T-helper 9 cell (primary cell): ENCODE measurements around the gene HSPA1A.
"Not testable (repeated sequence)": the region's sequence is repeated elsewhere in the genome, so short reads cannot be mapped to it uniquely, and the experiment has no call there.

Experiments
- DNase-seq: peaks from one replicate; pipeline ENCODE4 v3.0.0-alpha.2; 2020

The HSPA1A gene

DNA sequence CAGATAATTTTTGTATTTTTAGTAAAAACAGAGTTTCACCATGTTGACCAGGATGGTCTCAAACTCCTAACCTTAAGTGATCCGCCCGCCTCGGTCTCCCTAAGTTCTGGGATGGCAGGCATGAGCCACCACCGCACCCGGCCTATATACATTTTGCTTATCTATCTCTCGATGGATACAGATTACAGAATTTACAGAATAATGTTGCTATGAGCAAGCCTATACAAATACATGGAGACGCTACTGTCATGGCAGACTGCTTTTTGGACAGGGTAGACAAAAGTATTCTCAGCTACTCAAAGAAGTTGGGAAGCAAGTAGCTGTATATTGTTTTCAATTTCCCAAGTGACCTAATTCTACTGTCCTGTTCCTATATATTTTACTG, 1.9 kb upstream of the HSPA1A start:
- no peak for DNase-seq

DNA sequence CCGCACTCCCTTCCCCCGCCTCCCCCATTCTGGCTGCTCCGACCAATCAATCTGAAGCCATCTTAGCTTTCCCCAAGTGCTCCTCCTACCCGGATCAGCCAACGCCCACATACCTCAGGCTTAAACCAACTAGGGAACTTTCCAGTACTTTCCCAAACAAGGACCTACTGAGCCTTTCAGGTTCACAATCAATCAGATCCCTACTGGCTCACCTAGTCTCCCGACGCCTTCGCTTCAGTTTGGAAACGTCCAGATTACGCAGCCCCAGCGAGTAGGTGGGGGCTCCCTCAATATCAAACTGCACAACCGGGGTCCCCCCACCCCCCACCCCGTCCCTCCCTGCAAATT, 692 bp upstream of the HSPA1A start:
- DNase-seq = peak; percentile 62

DNA sequence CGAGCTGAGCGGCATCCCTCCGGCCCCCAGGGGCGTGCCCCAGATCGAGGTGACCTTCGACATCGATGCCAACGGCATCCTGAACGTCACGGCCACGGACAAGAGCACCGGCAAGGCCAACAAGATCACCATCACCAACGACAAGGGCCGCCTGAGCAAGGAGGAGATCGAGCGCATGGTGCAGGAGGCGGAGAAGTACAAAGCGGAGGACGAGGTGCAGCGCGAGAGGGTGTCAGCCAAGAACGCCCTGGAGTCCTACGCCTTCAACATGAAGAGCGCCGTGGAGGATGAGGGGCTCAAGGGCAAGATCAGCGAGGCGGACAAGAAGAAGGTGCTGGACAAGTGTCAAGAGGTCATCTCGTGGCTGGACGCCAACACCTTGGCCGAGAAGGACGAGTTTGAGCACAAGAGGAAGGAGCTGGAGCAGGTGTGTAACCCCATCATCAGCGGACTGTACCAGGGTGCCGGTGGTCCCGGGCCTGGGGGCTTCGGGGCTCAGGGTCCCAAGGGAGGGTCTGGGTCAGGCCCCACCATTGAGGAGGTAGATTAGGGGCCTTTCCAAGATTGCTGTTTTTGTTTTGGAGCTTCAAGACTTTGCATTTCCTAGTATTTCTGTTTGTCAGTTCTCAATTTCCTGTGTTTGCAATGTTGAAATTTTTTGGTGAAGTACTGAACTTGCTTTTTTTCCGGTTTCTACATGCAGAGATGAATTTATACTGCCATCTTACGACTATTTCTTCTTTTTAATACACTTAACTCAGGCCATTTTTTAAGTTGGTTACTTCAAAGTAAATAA, 2.0 kb downstream of the HSPA1A start:
- not testable (repeated sequence) for DNase-seq

DNA sequence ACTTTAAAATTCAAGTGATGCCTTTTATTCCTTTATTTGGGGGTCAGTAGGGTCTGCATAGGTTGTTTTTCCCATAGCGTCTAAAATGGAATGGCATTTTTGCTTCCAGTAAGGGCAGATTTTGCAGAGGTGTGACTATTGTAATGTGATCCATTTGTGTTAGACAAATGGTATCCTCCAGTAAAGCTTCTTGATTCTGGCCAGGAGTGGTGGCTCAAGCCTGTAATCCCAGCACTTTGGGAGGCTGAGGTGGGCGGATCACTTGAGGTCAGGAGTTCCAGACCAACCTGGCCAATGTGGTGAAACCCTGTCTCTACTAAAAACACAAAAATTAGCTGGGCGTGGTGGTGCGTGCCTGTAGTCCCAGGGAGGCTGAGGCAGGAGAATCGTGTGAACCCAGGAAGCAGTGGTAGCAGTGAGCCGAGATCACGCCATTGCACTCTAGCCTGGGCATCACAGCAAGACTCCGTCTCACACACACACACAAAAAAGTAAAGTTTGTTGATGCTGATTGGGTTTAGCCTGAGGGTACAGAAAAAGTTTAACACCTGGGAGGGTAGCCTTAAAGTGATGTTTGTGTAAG, 2.7 kb downstream of the HSPA1A start:
- not testable (repeated sequence) for DNase-seq

DNA sequence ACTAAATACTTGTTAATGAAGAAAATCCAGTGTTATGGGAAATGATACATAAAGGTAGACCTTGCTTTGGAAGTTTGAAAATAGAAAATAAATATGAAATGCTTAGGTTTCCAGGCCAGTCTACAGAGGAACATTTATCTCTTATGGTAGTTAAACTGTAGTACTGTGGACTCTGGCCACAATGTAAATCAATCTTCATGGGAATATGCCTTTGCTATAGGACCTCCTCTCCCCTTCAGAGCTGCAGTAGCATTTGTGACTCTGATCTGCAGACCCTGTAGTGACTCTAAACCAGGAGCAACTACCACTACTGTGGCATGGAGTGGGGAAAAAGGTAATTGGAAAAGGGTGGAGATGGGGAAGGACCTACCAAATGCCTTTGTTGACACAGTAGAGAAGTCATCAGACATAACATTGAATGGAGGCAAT, 4.5 kb downstream of the HSPA1A start:
- no peak for DNase-seq

DNA sequence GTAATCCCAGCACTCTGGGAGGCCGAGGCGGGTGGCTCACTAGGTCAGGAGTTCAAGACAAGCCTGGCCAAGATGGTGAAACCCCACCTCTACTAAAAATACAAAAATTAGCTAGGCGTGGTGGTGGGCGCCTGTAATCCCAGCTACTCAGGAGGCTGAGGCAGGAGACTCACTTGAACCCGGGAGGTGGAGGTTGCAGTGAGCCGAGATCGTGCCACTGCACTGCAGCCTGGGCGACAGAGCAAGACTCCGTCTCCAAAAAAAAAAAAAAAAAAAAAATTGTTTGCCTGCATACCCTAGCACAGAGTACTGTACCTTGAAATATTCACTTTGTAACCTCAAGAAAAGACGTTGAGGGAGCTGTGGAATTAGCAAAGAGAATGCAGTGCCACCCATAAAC, 5.1 kb downstream of the HSPA1A start:
- DNase-seq = not testable (repeated sequence)

DNA sequence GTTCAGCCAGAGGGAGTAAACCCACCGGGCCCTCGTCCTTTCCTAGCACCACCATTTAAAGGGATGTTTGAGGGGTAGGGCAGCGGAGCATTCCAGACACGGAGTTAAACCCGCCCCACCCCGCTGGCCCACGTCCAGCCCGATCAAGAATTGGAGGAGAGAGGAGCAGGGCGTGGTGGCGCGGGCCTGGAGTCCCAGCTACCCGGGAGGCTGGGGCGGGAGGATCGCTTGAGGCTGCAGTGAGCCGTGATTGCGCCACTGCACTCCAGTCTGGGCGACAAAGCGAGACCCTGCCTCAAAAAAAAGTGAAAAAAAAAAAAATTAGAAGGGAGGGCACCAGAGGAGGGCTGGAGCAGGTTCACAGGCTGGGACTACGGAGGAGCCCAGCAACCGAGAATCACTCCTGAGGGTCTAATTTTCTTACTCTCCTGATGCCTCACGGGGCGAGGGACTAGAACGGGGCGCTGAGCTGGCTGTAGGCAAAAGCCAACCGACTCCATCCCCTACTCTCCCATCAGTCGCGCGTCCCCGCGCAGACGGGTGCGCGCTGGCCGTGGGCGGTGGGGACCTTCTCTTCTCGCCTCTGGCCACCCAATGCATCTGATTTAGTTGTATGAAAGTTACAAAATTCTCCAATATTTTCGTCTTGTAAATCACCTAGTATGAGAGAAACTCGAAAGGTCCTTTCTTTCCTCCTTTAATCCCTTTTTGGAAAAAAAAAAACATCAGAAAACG, 6.1 kb downstream of the HSPA1A start:
- DNase-seq = no peak

DNA sequence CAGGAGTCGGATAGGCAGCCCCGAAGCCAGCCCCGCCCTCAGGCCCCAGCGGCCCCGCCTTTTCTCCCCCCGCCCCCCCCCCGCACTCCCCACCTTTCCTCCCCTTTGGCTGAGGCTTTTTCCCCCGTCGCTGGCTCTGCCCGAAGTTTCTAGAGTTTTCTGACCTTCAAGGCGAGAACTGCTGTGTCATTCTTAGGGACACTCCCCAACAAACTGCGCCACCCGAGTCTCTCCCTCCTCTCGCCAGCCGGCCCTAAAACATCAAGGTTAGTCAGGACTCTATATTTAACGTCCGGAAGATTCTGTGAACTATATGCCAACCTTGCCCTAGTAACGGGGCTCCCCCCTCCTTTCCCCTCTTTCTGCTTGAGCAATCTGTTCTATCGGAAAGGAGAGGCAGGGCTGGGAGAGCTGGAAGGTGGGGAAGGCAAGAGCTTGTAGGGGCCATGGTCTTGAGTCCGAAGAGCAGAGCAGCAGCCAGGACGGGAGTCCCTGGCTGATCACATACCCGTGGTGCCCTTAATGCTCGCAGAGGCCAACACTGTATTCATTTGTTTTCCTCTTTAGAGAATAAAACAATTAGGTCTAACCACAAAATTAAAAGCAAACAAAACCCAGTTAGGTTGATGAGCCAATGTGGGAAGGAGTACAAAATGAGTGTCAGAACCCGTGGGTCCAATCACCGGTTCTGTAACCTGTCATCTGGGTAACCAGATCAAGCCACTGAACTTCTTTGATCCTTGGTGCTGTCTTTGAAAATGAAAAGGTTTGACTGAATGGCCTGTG, 6.9 kb downstream of the HSPA1A start:
- peak; percentile 45 for DNase-seq

DNA sequence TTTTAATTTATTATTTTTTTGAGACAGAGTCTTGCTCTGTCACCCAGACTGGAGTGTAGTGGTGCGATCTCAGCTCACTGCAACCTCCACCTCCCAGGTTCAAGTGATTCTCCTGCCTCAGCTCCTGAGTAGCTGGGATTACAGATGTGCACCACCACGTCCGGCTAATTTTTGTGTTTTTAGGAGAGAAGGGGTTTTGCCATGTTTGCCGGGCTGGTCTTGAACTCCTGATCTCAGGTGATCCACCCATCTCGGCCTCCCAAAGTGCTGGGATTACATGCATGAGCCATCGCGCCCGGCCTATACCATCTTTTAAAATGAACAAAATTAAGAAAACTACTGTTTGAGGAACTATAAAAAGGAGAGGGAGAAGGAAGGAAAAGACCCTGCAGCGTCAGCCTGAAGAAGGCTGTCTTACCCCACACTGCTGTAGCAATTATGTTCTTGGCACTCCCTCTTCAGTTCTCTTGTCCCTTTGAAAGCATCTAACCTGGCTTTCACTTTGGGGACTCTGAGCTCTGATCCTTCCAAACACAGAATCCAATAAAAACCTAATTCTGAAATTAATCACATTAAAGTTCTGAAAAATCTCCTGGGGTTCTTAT, 8.4 kb downstream of the HSPA1A start:
- not testable (repeated sequence) for DNase-seq

DNA sequence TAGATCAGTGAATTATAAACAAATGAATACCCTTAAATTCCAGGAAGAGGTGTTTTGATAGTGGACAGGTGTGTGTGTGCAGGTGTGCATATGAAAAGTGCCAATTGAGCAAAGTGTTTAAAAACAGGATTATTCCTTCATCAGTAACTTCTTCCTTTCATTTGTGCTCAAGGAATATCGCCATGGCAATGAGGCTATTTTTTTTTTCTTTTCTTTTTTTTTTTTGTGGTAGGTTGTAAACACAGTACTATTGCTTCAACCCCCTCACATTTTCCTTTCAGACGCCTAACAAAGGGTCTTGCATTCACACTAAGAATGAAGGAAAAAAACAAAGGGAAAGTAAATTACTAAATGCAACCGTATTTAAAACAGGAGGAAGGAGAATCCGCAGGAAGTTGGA, 10.2 kb downstream of the HSPA1A start:
- DNase-seq = no peak

DNA sequence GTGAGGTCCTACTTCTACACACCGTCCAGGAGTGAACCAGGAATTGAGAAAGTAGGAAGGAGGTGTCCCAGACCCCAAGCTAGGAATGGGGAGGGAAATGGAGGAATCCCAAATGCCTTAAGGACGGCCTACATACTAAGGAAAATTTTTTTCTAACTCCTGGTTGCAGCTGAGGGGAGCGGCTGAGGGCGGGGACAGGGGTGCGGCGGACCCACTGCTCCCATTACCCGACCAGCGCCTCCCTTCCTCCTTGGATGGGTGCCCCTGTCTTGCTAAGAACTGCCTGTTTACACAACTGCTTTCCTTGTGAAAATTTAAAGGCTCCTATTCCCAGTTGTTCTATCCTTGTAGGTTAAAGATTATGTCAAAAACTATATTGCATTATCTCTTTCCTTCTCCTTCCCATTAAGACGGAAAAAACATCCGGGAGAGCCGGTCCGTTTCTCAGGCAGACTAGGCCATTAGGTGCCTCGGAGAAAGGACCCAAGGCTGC, 11.5 kb downstream of the HSPA1A start:
- DNase-seq = no peak

DNA sequence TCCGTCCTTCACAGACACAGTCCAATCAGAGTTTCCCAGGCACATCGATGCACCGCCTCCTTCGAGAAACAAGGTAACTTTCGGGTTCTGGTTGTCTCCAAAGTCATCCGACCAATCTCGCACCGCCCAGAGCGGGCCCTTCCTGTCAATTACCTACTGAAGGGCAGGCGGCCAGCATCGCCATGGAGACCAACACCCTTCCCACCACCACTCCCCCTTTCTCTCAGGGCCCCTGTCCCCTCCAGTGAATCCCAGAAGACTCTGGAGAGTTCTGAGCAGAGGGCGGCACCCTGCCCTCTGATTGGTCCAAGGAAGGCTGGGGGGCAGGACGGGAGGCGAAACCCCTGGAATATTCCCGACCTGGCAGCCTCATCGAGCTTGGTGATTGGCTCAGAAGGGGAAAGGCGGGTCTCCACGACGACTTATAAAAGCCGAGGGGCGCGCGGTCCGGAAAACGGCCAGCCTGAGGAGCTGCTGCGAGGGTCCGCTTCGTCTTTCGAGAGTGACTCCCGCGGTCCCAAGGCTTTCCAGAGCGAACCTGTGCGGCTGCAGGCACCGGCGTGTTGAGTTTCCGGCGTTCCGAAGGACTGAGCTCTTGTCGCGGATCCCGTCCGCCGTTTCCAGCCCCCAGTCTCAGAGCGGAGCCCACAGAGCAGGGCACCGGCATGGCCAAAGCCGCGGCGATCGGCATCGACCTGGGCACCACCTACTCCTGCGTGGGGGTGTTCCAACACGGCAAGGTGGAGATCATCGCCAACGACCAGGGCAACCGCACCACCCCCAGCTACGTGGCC, 12.1 kb downstream of the HSPA1A start, which contains the start of gene HSPA1B:
TSS of gene HSPA1B (plus strand) at position 453 of the 794 bp plus-strand sequence. CDS start at position 666, 213 bp downstream.
- peak; percentile 70 for DNase-seq

DNA sequence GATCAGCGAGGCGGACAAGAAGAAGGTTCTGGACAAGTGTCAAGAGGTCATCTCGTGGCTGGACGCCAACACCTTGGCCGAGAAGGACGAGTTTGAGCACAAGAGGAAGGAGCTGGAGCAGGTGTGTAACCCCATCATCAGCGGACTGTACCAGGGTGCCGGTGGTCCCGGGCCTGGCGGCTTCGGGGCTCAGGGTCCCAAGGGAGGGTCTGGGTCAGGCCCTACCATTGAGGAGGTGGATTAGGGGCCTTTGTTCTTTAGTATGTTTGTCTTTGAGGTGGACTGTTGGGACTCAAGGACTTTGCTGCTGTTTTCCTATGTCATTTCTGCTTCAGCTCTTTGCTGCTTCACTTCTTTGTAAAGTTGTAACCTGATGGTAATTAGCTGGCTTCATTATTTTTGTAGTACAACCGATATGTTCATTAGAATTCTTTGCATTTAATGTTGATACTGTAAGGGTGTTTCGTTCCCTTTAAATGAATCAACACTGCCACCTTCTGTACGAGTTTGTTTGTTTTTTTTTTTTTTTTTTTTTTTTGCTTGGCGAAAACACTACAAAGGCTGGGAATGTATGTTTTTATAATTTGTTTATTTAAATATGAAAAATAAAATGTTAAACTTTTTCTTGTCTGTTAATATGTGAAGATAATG, 14.4 kb downstream of the HSPA1A start:
- DNase-seq = no peak

DNA sequence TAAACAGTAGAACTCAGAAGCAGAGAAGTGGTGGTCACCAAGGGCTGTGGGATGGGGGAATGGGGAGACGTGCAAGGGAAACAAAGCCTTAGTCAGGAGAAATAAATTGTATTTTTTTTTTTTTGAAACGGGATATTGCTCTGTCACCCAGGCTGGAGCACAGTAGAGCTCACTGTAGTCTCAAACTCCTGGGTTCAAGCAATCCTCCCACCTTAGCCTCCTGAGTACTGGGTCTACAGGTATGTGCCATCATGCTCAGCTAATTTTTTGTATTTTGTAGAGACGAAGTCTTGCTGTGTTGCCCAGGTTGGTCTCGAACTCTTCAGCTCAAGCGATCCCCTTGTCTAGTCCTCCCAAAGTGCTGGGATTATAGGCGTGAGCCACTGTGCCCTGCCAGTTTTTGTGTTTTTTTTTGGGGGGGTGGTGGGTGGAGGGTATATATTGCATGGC, 15.6 kb downstream of the HSPA1A start:
- no peak for DNase-seq

DNA sequence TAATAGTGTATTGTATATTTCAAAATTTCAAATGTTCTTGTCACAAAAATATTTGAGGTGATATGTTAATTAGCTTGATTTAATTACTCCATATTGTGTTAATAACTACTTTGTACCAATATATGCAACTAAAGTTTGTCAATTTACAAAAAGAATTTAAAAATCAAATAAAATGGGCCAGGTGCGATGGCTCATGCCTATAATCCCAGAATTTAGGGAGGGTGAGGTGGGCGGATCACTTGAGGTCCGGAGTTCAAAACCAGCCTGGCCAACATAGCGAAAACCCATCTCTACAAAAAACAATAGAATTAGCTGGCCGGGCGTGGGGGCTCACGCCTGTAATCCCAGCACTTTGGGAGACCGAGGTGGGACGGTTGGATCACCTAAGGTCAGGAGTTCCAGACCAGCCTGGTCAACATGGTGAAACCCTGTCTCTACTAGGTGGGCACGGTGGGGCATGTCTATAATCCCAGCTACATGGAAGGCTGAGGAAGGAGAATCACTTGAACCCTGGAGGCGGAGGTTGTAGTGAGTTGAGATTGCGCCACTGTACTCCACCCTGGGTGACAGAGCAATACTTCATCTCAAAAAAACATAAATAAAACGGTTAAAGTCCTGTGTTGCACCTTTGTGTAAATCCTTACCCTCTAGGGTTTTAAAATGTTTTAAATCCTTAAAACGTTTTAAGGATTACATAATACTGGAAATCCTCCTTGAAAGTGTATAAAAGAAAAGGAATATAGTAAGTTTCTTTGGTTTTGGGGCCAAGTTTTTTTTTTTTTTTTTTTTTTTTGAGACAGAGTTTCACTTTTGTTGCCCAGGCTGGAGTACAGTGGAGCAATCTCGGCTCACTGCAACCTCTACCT, 16.2 kb downstream of the HSPA1A start:
- DNase-seq = no peak

DNA sequence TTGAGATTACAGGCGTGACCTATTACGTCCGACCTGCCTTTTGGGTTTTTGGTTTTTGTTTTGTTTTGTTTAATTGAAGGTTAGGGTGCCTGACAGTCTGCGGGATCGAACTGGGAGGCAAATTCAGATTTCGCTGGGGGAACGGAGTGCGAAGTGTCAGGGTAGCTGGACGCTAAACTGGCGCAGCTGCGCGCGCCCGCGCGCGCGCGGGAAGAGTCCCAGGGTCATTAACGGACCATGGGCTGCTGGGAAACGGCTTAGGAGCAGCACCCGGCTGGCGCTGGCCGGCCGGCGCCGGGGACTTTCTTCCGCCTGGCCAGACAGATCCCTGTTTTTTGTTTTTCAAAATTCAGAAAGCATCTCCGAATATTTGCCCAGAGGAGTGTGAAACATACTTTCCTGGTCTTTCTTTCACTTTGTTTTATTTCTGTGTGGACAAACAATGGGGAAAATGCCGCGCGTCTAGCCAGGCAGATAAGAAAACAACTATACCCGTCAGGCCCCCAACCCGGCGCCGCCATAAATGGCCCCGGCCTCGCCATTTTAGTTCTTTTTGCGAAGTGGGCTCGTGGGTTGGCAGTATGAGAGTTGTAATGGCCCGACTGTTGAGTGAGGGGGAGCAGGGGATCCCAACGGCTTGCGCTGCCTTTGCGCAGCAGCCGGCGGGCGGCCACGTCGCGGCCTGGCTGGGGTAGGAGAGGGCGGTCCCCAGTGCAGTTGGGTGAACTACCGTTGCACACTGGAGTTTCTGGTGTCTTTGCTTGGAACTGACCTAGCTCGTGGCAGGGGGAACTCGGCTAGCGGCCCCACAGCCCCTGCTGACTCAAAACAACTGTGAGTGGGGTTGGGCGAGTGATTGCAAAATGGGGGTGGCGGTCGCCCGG, 19.3 kb downstream of the HSPA1A start:
- DNase-seq = peak; percentile 71

DNA sequence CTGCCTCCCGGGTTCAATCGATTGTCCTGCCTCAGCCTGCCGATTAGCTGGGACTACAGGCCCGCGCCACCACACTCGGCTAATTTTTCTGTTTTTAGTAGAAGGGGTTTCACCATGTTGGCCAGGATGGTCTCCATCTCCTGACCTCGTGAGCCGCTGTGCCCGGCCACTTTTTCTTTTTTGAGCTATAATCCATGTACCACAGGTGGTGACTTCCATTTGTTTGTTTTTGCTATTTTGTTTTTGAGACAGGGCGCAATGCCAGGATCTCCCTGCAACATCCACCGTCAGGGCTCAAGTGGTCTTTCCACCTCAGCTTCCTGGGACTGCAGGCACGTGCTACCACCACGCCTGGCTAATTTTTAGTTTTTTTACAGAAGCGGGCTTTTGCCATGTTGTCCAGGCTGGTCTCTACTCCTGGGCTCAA, 20.7 kb downstream of the HSPA1A start:
- DNase-seq = no peak

DNA sequence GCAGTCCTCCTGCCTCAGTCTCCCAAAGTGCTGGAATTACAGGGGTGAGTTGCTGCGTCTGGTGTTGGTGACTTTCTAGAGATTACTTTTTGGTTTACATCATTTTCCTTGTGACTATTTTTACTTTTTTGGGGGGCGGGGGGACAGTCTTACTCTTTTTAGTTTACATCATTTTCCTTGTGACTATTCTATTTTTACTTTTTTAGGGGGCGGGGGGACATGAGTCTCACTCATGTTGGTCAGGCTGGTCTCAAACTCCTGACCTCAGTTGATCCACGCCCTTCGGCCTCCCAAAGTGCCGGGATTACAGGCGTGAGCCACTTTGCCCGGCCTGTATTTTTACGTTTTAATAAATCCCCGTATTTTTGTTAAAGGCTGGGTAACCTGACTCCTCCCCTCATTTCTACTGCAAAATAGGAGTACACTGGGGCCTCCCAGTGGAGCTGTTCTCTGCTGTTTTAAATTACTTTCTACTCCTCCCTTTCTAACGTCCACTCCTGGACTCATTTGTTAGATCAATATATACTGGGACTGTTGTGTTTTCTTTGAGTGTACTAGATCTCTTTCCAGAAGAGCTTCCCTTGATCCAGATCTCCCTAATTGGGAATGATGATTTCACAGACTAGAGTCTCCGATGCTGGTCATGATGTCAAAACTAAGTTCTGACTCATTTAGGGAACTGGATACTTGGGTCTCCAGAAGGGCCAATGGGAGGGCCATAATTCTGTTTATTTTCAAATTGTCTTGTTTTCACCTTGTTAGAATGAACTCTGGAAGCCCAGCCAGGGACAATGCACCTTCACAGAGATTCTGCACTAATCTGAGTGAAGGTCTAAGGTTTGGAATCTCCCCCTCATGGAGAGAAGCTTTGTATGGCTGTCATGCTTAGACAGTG, 21.4 kb downstream of the HSPA1A start:
- no peak for DNase-seq
